Ishikawa (cell line): Measurements from ENCODE around the gene REP15.

Source experiments
- EP300 ChIP-seq: IDR thresholded peaks from 2 replicates; pipeline ENCODE4 v1.6.1; 2012; ENCODE audit warnings: borderline replicate concordance
- RAD21 ChIP-seq: IDR thresholded peaks from 2 replicates; pipeline ENCODE4 v1.6.1; 2012; ENCODE audit warnings: low read depth
- TAF1 ChIP-seq: IDR thresholded peaks from 2 replicates; pipeline ENCODE4 v1.6.1; 2012; ENCODE audit warnings: low read depth, mild to moderate bottlenecking
- YY1 ChIP-seq: IDR thresholded peaks from 2 replicates; pipeline ENCODE4 v1.6.1; 2012; ENCODE audit warnings: low read depth
- TF ChIP-seq, protein P1 (sequence below): IDR thresholded peaks from 2 replicates; pipeline ENCODE4 v1.6.1; 2012; ENCODE audit warnings: low read depth, mild to moderate bottlenecking
- TF ChIP-seq, protein P2 (sequence below): IDR thresholded peaks from 2 replicates; pipeline ENCODE4 v1.6.1; 2012

- no peak for TF ChIP-seq YY1
- TF ChIP-seq RAD21 = no peak
- no peak for TF ChIP-seq EP300
- TF ChIP-seq, protein P1, sequence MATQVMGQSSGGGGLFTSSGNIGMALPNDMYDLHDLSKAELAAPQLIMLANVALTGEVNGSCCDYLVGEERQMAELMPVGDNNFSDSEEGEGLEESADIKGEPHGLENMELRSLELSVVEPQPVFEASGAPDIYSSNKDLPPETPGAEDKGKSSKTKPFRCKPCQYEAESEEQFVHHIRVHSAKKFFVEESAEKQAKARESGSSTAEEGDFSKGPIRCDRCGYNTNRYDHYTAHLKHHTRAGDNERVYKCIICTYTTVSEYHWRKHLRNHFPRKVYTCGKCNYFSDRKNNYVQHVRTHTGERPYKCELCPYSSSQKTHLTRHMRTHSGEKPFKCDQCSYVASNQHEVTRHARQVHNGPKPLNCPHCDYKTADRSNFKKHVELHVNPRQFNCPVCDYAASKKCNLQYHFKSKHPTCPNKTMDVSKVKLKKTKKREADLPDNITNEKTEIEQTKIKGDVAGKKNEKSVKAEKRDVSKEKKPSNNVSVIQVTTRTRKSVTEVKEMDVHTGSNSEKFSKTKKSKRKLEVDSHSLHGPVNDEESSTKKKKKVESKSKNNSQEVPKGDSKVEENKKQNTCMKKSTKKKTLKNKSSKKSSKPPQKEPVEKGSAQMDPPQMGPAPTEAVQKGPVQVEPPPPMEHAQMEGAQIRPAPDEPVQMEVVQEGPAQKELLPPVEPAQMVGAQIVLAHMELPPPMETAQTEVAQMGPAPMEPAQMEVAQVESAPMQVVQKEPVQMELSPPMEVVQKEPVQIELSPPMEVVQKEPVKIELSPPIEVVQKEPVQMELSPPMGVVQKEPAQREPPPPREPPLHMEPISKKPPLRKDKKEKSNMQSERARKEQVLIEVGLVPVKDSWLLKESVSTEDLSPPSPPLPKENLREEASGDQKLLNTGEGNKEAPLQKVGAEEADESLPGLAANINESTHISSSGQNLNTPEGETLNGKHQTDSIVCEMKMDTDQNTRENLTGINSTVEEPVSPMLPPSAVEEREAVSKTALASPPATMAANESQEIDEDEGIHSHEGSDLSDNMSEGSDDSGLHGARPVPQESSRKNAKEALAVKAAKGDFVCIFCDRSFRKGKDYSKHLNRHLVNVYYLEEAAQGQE = no peak
- TF ChIP-seq TAF1 = no peak
- TF ChIP-seq, protein P2, sequence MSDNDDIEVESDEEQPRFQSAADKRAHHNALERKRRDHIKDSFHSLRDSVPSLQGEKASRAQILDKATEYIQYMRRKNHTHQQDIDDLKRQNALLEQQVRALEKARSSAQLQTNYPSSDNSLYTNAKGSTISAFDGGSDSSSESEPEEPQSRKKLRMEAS = no peak
These were observed 47.4 kb downstream of the REP15 start for GRCh38 chr12:27743601-27744000.
